ENCODE data around the gene MORC2.

Gene MORC2

GRCh38 chr22:30932661-30933060 is 35.9 kb downstream of the MORC2 start:
- H3K4me1 ChIP-seq (ENCODE audit: control insufficient read depth, insufficient read depth, low read length): no peaks in the 10 kb centered on the region
- H3K27me3 ChIP-seq (ENCODE audit: control insufficient read depth, insufficient read depth, low read length): no peaks in the 10 kb centered on the region
- no peak overlapping the region for H3K4me3 ChIP-seq (ENCODE audit: low read depth, low read length)
- H3K9me3 ChIP-seq (ENCODE audit: control insufficient read depth, insufficient read depth, low read depth, low read length): no peaks in the 10 kb centered on the region
- no peak overlapping the region for H3K9ac ChIP-seq (ENCODE audit: low read length)
- peaks cover 96% of the 10 kb centered on the region for H3K36me3 ChIP-seq (ENCODE audit: control insufficient read depth, insufficient read depth, low read length)
- no peak overlapping the region for H3K27ac ChIP-seq (ENCODE audit: low read depth, low read length)

- H3K9ac ChIP-seq (ENCODE audit: low read length): no peak overlapping the region
- no peaks in the 10 kb centered on the region for H3K9me3 ChIP-seq (ENCODE audit: control insufficient read depth, insufficient read depth, low read depth, low read length)
- H3K27me3 ChIP-seq (ENCODE audit: control insufficient read depth, insufficient read depth, low read length): no peaks in the 10 kb centered on the region
- no peak overlapping the region for H3K4me3 ChIP-seq (ENCODE audit: low read depth, low read length)
- no peak overlapping the region for H3K27ac ChIP-seq (ENCODE audit: low read depth, low read length)
- H3K36me3 ChIP-seq (ENCODE audit: control insufficient read depth, insufficient read depth, low read length): peaks cover 96% of the 10 kb centered on the region
- no peaks in the 10 kb centered on the region for H3K4me1 ChIP-seq (ENCODE audit: control insufficient read depth, insufficient read depth, low read length)
Measured at GRCh38 chr22:30931541-30932300, 36.9 kb downstream of the MORC2 start.

DNA sequence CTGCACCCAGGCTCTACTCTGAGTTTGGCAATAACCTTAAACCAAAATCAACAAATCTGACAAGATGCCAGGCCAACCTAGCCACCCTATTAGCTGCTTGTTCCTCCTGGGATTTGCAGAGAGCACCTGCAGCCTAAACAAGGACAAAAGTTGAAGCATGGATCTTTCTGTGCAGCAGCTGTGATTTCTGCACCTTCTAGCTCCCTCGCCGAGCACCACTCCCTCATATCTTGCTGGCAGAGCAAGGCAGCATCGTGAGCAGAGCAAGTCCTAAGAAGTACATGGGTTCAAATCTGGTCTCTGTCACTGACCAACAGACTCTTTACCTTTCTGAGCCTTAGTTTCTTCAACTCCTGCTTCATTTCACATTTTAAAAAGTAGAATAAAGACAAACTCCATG is 38.3 kb downstream of the MORC2 start:
- no peak overlapping the region for H3K4me3 ChIP-seq (ENCODE audit: low read depth, low read length)

GRCh38 chr22:30928401-30928800 is 40.2 kb downstream of the MORC2 start:
- H3K4me1 ChIP-seq (ENCODE audit: control insufficient read depth, insufficient read depth, low read length): no peaks in the 10 kb centered on the region
- no peaks in the 10 kb centered on the region for H3K27me3 ChIP-seq (ENCODE audit: control insufficient read depth, insufficient read depth, low read length)
- peaks cover 91% of the 10 kb centered on the region for H3K36me3 ChIP-seq (ENCODE audit: control insufficient read depth, insufficient read depth, low read length)
- H3K9me3 ChIP-seq (ENCODE audit: control insufficient read depth, insufficient read depth, low read depth, low read length): no peaks in the 10 kb centered on the region
- H3K4me3 ChIP-seq (ENCODE audit: low read depth, low read length): no peak overlapping the region
- H3K9ac ChIP-seq (ENCODE audit: low read length): no peak overlapping the region
- no peak overlapping the region for H3K27ac ChIP-seq (ENCODE audit: low read depth, low read length)

More for the DNA sequence above, 38.3 kb downstream of the MORC2 start:
- peaks cover 95% of the 10 kb centered on the region for H3K36me3 ChIP-seq (ENCODE audit: control insufficient read depth, insufficient read depth, low read length)
- H3K9ac ChIP-seq (ENCODE audit: low read length): no peak overlapping the region
- H3K27ac ChIP-seq (ENCODE audit: low read depth, low read length): no peak overlapping the region
- no peaks in the 10 kb centered on the region for H3K4me1 ChIP-seq (ENCODE audit: control insufficient read depth, insufficient read depth, low read length)
- no peaks in the 10 kb centered on the region for H3K9me3 ChIP-seq (ENCODE audit: control insufficient read depth, insufficient read depth, low read depth, low read length)
- no peaks in the 10 kb centered on the region for H3K27me3 ChIP-seq (ENCODE audit: control insufficient read depth, insufficient read depth, low read length)

GRCh38 chr22:30927806-30928205 is 40.8 kb downstream of the MORC2 start:
- Histone ChIP-seq H3K9ac (ENCODE audit: low read length) (no peak overlapping the region), H3K27ac (ENCODE audit: low read depth, low read length) (no peak overlapping the region), H3K4me1 (ENCODE audit: control insufficient read depth, insufficient read depth, low read length) (no peaks in the 10 kb centered on the region), H3K27me3 (ENCODE audit: control insufficient read depth, insufficient read depth, low read length) (no peaks in the 10 kb centered on the region), H3K4me3 (ENCODE audit: low read depth, low read length) (no peak overlapping the region), H3K9me3 (ENCODE audit: control insufficient read depth, insufficient read depth, low read depth, low read length) (no peaks in the 10 kb centered on the region), H3K36me3 (ENCODE audit: control insufficient read depth, insufficient read depth, low read length) (peaks cover 90% of the 10 kb centered on the region)

GRCh38 chr22:30926706-30927105 is 41.9 kb downstream of the MORC2 start:
- H3K9ac ChIP-seq (ENCODE audit: low read length): no peak overlapping the region
- H3K27ac ChIP-seq (ENCODE audit: low read depth, low read length): no peak overlapping the region
- H3K27me3 ChIP-seq (ENCODE audit: control insufficient read depth, insufficient read depth, low read length): no peaks in the 10 kb centered on the region
- no peak overlapping the region for H3K4me3 ChIP-seq (ENCODE audit: low read depth, low read length)
- H3K4me1 ChIP-seq (ENCODE audit: control insufficient read depth, insufficient read depth, low read length): no peaks in the 10 kb centered on the region
- H3K9me3 ChIP-seq (ENCODE audit: control insufficient read depth, insufficient read depth, low read depth, low read length): no peaks in the 10 kb centered on the region
- H3K36me3 ChIP-seq (ENCODE audit: control insufficient read depth, insufficient read depth, low read length): peaks cover 79% of the 10 kb centered on the region

DNA sequence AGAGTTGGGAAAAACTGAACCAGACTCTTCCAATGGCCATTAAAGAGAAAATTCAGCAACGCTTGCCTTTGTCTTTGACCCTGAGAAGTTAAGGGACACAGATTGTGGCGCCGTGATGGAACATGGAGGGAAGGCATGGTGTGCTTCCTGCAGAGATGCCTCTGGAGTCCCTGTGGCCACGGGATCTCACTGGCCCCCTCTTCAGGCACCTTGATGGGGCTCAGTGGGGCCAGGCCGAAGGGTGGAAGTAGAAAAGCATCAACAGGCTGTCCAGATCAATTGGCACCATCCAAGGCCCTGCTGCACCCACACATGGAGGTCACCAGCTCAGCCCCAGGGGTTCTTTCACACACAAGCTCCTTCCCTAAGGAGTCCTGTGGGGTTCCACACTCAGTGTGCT is 42.9 kb downstream of the MORC2 start:
- Histone ChIP-seq H3K36me3 (ENCODE audit: control insufficient read depth, insufficient read depth, low read length) (peaks cover 69% of the 10 kb centered on the region), H3K27me3 (ENCODE audit: control insufficient read depth, insufficient read depth, low read length) (no peaks in the 10 kb centered on the region), H3K9me3 (ENCODE audit: control insufficient read depth, insufficient read depth, low read depth, low read length) (no peaks in the 10 kb centered on the region), H3K27ac (ENCODE audit: low read depth, low read length) (no peak overlapping the region), H3K4me3 (ENCODE audit: low read depth, low read length) (no peak overlapping the region), H3K9ac (ENCODE audit: low read length) (no peak overlapping the region), H3K4me1 (ENCODE audit: control insufficient read depth, insufficient read depth, low read length) (no peaks in the 10 kb centered on the region)

DNA sequence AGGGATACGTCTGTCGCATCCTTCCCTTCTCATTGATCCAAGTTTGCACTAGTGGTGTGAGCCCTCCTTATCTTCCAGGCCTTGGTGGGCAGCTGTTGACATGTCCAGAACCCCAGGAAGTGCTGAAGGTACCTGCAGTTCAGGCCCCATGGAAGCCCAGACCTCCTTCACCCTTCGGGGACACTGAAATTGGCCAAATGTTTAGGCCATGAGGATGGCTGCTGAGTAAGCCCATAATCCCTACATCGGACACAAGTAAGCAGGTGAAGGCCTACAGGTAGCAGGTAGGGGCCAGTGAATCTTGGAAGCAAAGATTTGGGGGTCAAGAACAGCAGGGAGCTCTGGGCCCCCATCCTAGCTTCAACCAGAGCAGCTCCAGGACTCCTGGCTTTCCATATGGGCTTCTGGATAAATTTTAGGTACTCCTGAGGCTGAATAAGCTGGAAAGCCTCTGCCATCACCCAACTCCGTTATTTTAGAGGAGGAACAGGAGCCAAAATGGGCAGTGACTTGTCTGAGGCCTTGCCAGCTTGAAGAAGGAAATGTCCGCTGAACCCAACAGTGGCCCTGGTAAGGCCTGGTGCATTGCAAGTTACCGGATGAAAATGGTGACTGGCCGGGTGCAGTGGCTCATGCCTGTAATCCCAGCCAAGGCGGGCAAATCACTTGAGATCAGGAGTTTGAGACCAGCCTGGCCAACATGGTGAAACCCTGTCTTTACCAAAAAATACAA is 45.2 kb downstream of the MORC2 start:
- Histone ChIP-seq H3K27ac (ENCODE audit: low read depth, low read length) (no peak overlapping the region), H3K27me3 (ENCODE audit: control insufficient read depth, insufficient read depth, low read length) (no peaks in the 10 kb centered on the region), H3K4me1 (ENCODE audit: control insufficient read depth, insufficient read depth, low read length) (no peaks in the 10 kb centered on the region), H3K4me3 (ENCODE audit: low read depth, low read length) (no peak overlapping the region), H3K36me3 (ENCODE audit: control insufficient read depth, insufficient read depth, low read length) (peaks cover 50% of the 10 kb centered on the region), H3K9ac (ENCODE audit: low read length) (no peak overlapping the region), H3K9me3 (ENCODE audit: control insufficient read depth, insufficient read depth, low read depth, low read length) (no peaks in the 10 kb centered on the region)

DNA sequence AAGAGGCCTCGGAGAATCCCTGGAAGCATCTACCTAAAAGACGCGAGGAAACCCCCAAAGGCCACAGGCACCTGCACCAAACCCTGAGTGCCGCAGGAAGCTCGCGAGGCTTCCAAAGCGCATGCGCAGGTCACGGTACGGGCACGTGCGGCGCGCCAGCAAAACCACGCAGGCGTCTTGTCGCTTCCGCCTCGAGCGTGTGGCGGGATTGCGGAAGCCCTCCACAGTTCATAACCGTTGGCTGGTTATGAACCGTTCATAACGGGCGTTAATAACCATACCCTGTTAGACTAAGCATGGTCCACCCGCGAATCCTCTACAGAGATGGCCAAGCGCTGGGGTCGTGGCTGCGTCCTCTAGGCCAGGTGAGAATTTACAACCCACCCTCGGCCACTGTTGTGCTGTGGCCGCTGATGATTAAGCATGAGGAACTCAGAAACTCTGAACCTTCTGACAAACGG is 46.4 kb downstream of the MORC2 start:
- Histone ChIP-seq H3K9me3 (ENCODE audit: control insufficient read depth, insufficient read depth, low read depth, low read length) (no peaks in the 10 kb centered on the region), H3K4me1 (ENCODE audit: control insufficient read depth, insufficient read depth, low read length) (no peaks in the 10 kb centered on the region), H3K36me3 (ENCODE audit: control insufficient read depth, insufficient read depth, low read length) (peaks cover 40% of the 10 kb centered on the region), H3K9ac (ENCODE audit: low read length) (no peak overlapping the region), H3K4me3 (ENCODE audit: low read depth, low read length) (no peak overlapping the region), H3K27me3 (ENCODE audit: control insufficient read depth, insufficient read depth, low read length) (no peaks in the 10 kb centered on the region), H3K27ac (ENCODE audit: low read depth, low read length) (no peak overlapping the region)

DNA sequence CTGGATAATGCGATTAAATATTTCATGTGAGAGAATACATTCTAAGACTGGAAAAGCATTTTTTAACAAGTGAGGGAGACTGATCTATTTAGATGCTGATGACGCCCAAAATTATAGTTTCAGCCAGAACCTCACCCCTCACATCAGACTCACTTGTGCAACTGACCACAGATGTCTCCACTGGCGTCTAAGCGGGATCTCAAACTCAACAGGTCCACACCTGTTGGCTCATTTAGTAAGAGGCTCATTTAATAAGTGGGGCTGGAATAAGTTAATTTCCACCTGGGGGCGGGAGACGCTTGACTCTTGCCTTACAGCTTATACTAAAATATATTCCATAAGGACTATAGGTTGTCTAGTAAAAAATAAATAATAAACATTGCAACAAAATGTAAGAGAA is 47.5 kb downstream of the MORC2 start:
- no peak overlapping the region for H3K9ac ChIP-seq (ENCODE audit: low read length)
- H3K27me3 ChIP-seq (ENCODE audit: control insufficient read depth, insufficient read depth, low read length): no peaks in the 10 kb centered on the region
- no peaks in the 10 kb centered on the region for H3K4me1 ChIP-seq (ENCODE audit: control insufficient read depth, insufficient read depth, low read length)
- peaks cover 31% of the 10 kb centered on the region for H3K36me3 ChIP-seq (ENCODE audit: control insufficient read depth, insufficient read depth, low read length)
- H3K4me3 ChIP-seq (ENCODE audit: low read depth, low read length): no peak overlapping the region
- peaks cover 3% of the 10 kb centered on the region; the same call in 1 of the 2 replicates for H3K9me3 ChIP-seq (ENCODE audit: control insufficient read depth, insufficient read depth, low read depth, low read length)
- H3K27ac ChIP-seq (ENCODE audit: low read depth, low read length): no peak overlapping the region

DNA sequence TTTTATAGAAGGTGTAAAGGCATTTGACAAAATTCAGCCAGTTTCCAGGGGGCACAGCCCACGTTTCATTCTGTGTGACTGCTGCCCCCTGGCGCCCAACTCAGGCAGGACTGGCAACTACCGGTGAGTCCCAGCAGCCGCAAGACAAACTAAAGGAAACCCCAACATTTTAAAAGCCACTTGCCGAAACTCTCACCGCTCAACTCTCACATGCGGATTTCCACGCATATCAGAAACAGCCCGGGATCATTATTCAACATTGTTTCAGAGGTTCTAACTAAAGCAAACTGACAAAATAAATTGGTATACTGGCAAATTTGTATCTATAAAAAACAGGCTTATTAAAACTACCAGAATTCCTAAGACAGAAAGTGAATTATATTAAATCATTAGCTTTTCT is 48.2 kb downstream of the MORC2 start:
- peaks cover 3% of the 10 kb centered on the region; the same call in 1 of the 2 replicates for H3K9me3 ChIP-seq (ENCODE audit: control insufficient read depth, insufficient read depth, low read depth, low read length)
- no peak overlapping the region for H3K9ac ChIP-seq (ENCODE audit: low read length)
- peaks cover 24% of the 10 kb centered on the region for H3K36me3 ChIP-seq (ENCODE audit: control insufficient read depth, insufficient read depth, low read length)
- H3K4me3 ChIP-seq (ENCODE audit: low read depth, low read length): no peak overlapping the region
- H3K27ac ChIP-seq (ENCODE audit: low read depth, low read length): no peak overlapping the region
- H3K27me3 ChIP-seq (ENCODE audit: control insufficient read depth, insufficient read depth, low read length): no peaks in the 10 kb centered on the region
- H3K4me1 ChIP-seq (ENCODE audit: control insufficient read depth, insufficient read depth, low read length): no peaks in the 10 kb centered on the region
